GM18873 (cell line): ENCODE measurements around the gene VCAN.

Source experiments
- ATAC-seq: cut with Tn5 transposase; IDR thresholded peaks from one replicate; pipeline ENCODE4 v1.9.1; 2021; ENCODE audit warnings: mild to moderate bottlenecking, moderate library complexity, moderate number of reproducible peaks; ENCODE audit not compliant: unreplicated experiment, low FRiP score

Gene VCAN

DNA sequence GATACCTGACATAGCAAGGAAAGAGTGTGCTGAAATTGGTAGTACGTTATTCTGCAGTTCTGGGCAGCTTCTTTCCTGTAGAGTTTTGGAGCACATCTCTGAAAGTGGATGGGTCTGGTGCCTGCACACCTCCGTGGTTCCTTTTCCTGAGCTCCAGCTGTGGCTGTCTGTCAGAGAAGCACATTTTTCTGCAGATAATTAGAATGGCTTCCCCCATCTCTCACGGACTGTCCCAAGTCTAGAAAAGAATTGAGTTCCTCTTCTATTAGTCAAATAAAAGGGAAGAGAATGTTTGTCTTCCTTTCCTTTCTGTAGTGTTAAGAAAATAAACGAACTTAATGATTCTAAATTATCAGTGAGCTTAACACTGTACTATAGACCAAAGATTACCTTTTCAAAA is 55.7 kb downstream of the VCAN start:
- ATAC-seq: no peak

DNA sequence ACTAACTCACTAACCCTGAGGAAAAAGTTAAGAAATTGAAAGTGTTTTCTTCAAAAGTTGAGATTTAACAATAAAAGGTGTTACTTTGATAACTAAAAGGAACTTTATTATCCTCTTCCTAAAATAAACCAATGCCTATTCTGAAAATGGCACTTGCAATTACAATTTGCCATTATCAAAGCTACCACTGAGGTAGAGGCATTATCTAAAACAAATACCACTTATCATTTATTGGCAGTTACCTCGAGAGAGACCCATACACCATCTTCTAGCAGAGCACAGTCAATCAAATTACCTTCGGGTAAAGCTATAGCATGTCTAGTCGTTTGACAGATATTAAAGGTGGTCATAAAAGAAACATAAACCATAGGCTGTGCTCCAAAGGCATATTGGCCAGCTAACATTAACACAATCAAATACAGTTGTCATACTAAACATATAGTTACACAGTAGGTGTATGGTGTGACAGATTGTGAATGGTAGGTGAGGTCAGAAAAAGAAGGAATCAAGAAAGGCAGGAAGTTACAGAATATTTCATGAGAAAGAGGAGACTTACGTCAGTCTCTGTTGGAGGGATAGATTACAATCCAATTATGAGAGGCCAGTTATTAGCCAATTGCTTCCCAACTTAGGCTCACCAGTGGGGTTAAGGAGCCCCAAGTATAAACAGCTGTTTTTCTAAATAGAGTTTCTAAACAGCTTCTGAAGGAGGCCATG is 56.3 kb downstream of the VCAN start:
- no peak for ATAC-seq

DNA sequence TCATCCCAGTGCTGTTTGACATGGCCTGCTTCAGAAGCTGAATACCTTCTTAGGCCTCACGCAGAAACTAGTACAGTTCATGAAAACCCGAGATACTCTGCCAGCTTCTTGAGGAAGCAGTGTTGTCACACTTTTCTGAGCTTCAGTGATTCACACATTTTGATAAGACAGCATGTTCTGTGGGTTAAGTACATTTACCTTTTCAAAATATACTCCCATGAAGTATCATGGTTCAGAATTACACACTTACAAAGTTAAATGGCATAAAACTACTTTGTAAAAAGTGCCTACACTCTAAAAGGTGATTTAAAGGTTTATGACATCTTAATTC is 56.9 kb downstream of the VCAN start:
- ATAC-seq: no peak

DNA sequence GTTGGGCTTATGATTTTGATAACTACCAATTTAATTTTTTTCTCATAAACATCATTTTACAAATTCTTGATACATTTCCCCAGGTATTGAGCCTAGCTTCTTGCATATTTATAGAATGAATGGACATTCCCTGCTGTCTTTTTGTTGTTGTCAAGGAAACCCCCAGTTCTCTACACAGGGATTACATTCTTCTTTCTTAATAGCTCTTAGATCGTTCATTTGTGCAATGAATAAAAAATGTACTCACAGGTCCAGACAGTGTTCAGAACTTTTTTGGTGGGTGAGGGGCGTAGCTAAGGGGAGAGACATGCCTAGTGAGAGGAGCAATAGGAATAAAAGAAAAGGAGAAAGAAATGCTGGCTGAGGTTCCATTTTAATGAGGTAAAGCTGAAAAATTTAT is 58.6 kb downstream of the VCAN start:
- no peak for ATAC-seq

DNA sequence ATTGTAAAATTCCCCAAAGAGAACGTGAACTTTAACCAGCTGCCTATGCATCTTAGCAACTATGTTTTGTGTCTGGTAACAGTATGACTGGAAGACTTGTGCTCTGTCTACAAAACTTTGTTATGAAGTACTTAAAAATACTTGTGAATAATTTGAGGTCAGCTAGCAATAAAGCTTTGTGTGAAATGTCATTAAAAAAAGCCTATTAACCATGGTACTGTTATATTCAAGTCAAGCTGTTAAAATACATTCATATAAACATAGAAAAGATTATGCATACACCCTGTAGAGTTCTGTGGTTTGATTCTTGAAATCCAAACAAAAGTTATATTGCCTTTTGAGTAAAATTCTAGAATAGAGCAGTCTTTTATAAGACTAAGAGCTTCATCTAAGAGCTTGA is 60.1 kb downstream of the VCAN start:
- ATAC-seq: no peak

DNA sequence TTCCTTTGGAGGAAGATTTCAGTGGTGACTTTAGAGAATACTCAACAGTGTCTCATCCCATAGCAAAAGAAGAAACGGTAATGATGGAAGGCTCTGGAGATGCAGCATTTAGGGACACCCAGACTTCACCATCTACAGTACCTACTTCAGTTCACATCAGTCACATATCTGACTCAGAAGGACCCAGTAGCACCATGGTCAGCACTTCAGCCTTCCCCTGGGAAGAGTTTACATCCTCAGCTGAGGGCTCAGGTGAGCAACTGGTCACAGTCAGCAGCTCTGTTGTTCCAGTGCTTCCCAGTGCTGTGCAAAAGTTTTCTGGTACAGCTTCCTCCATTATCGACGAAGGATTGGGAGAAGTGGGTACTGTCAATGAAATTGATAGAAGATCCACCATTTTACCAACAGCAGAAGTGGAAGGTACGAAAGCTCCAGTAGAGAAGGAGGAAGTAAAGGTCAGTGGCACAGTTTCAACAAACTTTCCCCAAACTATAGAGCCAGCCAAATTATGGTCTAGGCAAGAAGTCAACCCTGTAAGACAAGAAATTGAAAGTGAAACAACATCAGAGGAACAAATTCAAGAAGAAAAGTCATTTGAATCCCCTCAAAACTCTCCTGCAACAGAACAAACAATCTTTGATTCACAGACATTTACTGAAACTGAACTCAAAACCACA is 67.4 kb downstream of the VCAN start:
- peak; percentile 75 for ATAC-seq

DNA sequence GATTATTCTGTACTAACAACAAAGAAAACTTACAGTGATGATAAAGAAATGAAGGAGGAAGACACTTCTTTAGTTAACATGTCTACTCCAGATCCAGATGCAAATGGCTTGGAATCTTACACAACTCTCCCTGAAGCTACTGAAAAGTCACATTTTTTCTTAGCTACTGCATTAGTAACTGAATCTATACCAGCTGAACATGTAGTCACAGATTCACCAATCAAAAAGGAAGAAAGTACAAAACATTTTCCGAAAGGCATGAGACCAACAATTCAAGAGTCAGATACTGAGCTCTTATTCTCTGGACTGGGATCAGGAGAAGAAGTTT is 67.9 kb downstream of the VCAN start:
- ATAC-seq: no peak

DNA sequence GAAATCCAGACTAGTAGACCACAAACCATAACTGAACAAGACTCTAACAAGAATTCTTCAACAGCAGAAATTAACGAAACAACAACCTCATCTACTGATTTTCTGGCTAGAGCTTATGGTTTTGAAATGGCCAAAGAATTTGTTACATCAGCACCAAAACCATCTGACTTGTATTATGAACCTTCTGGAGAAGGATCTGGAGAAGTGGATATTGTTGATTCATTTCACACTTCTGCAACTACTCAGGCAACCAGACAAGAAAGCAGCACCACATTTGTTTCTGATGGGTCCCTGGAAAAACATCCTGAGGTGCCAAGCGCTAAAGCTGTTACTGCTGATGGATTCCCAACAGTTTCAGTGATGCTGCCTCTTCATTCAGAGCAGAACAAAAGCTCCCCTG is 68.6 kb downstream of the VCAN start:
- ATAC-seq: no peak

DNA sequence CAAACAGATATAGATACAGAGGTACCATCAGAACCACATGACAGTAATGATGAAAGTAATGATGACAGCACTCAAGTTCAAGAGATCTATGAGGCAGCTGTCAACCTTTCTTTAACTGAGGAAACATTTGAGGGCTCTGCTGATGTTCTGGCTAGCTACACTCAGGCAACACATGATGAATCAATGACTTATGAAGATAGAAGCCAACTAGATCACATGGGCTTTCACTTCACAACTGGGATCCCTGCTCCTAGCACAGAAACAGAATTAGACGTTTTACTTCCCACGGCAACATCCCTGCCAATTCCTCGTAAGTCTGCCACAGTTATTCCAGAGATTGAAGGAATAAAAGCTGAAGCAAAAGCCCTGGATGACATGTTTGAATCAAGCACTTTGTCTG is 69.2 kb downstream of the VCAN start:
- ATAC-seq: no peak

DNA sequence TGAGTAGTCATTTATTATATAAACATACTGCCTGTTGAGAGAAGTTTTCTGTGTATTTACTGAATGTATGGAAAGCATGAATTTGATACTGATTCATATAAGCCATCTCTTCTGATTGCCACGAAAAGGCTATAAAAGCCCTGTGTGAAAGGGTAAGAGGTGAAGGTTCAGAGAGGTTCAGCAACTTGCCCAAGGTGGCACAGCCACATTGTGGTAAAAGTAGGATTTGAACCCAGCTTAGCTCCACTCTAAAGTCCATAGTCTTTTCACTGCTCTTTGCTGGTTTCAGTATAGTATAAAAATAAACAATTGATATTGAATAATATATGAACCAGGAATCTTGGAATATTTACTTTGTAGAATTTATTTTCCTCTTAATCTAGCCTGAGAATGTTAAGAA is 71.3 kb downstream of the VCAN start:
- no peak for ATAC-seq

DNA sequence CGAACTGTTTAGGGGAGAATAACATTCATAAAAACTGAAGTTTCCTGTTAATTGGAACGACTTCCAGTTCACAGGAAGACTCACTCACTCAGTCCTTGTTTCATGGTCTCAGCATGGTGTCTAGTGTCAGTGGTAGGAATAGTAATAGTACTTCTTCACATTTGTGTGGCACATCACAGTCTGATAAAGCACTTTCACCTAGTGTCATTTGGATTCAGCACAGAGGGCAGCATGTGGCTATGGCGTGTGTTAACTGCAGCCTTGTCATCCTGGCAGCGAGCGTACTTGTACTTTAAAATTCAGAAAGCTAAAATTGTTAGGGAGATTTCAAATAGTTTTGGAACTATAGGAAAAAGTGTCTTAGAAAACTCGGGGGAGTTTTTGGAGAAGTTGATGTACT is 72.4 kb downstream of the VCAN start:
- no peak for ATAC-seq

DNA sequence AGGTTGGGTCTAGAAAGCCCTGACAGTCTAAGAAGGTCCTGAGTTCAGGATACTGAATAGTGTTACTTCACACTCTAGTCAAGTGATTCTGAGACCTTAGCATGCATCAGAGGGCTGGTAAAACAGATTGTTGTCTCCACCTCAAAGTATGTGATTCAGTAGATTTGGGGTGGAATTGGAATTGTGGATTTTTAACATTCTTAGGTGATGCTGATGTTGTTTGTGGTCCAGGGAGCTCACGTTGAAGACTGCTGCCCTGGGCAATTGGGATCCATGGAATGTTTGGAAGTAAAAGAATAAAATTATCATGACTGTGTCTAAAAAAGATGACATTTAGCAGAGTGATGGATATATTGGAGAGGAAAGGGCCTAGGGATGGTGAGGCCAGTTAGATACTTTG is 75.6 kb downstream of the VCAN start:
- no peak for ATAC-seq

DNA sequence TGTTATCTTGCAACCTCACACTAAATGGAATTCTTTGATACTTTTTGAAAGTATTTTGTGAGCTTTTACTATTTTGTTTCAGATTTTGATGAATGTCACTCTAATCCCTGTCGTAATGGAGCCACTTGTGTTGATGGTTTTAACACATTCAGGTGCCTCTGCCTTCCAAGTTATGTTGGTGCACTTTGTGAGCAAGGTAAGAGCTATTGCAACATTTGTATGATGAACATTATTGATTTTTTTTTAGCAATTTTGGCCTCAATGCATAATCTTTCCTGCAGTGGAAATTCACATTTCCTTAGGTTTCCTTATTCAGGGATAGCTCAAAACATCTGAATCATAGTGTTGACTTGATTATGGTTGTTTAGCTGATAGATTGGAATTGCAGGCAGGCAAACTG is 76.3 kb downstream of the VCAN start:
- no peak for ATAC-seq

DNA sequence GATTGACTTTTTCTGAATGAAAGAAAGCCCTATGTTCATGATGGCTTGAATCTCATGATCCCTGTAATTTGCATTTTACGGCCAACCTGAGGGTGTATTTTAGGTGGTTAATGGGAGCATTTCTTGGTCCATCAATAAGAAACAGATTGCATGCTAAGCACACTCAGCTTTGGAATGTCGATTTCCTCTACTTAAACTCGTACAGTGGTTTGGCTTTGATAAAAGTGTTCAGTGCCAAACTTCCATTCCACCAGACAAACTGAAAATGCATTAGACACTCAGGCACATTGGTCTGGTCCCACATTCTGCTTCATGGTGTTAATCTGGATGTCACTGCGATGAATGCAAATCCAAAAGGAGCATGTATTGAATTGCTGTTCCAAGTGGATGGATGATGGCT is 77.0 kb downstream of the VCAN start:
- ATAC-seq: no peak

DNA sequence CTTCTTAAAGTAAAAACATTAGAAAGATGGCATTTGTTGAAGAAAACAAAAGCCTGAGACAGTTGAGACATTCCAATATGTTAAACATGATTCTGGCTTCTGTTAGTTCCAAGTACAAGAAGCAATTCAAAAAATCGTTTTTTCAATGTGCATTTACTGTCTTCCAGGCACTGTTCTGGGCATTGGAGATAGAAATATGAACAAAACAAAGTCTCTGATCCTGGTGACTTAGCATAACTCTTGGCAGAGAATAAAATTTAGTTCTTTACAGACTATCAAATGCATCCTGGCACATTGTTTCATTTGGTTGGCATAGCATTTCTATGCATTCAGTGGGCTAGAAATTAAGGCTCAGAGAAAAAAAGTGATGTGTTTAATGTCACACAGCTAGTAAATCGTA is 77.5 kb downstream of the VCAN start:
- no peak for ATAC-seq

DNA sequence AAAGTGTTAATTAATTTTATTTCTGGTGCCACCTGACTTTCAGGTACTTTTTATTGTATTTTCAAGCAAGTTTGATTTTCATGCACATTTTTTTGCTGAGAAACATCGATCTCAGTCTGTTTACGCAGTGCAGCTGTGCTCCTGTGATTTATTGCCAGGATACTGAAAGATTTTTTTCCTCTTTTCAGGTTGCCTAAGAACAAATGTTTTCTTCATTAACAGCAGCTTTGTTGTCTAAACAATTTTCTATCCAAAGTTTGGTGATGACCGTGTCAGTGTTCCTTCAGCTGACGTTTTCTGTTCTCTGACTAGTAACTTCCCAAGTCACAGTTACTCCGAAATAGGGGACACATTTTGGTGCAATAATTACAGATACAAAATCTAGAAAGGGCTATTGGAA is 78.1 kb downstream of the VCAN start:
- no peak for ATAC-seq

DNA sequence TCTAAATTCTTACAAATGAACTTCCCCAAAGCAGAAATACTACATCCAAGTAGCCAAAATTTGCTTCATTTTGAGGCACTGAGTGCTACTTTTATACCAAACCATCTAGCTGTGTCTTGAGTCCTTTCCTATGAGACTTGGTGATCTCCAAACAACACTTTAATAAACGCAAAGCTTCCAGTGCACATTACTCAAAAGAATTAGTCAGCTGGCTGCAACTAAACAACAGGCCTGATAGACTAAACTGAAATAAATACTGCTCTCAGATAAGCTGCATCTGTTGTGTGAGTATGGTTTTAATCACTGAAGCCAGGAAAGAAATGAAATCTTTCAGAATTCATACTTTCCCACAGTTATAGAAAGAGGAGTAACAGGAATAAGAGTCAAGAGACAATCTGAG is 80.3 kb downstream of the VCAN start:
- no peak for ATAC-seq

DNA sequence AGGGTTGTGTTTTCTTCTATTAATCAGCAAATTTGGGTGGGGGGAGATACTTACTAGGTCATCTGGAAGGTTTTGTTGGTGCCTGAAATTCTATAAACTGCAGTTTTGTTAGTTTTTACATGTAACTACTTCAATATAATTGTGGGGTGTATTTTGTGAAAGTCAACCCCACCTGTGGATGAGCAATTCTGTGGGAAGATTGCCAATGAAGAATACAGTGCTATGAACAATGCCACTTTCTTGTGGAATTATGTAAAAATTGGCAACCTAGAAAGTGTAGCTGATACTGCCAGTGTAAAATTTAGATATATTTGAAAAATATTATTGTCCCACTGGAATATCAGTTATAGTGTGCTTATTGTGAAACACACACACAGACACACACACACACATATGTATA is 80.7 kb downstream of the VCAN start:
- ATAC-seq: no peak

DNA sequence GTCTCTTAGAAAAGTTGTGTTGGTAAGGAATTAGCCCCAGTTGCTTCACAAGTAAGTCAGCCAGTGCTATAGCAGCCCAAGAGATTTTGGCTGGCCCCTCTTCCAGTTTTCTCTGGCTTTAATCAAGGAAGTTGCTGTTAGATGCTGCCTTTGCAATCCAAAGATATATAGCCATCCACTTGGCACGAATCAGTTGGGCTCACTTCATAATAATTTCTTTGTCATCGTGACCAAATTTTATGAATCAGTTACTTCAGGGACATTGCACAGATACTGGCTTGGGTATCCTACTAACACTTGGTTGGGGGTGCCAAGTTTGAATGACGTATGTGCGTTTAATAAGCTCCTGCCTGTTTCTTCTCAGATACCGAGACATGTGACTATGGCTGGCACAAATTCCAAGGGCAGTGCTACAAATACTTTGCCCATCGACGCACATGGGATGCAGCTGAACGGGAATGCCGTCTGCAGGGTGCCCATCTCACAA is 81.5 kb downstream of the VCAN start:
- no peak for ATAC-seq

DNA sequence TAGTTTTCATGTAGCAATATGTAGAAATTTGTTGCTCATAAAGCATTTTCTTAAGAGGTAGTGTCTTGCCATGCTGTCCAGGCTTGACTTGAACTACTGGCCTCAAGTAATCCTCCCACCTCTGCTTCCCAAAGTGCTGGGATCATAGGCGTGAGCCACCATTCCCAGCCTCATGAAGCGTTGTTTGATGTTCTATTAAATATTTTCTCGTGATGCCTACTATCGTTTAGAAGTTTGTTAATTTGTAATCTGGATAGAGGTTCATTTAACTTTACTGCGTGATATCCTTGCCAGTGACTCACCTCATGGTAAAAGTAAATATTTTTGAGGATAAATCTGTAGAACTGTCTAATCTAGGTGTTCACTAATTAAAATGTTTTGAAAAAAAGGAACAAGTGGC is 82.6 kb downstream of the VCAN start:
- no peak for ATAC-seq

DNA sequence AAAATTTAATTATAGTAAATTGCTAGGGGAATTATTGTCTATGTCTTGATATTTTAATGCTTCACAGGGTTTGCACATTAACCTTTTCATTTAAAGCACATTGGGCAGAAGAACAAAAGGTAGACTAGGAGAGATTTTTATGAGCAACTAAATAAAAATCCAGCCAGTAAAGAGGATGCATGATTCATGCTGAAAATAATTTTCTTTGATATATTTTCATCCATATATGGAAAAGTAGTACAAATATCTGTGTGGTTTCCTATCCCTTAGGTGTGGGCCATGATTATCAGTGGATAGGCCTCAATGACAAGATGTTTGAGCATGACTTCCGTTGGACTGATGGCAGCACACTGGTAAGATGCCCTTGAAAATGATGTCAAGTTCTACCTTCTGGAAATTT is 83.1 kb downstream of the VCAN start:
- no peak for ATAC-seq

DNA sequence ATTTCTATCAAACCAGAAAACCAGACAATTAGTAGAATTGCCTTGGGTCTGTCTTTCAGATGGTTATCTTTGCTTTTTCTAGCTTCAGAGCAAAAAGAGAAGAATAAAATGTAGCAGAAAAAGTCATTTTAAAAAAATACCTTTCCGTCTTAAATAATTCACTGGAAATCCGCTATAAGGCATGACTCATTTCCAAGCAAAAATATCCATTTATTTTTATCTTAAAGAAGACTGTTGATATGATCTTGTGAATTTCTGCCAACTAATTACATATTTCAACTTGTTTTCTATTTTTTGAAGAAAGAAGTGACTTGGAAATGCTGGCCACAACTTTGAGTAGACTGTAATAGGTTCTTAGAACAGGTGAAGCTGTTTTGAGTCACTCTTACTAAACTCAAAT is 83.7 kb downstream of the VCAN start:
- ATAC-seq: no peak

DNA sequence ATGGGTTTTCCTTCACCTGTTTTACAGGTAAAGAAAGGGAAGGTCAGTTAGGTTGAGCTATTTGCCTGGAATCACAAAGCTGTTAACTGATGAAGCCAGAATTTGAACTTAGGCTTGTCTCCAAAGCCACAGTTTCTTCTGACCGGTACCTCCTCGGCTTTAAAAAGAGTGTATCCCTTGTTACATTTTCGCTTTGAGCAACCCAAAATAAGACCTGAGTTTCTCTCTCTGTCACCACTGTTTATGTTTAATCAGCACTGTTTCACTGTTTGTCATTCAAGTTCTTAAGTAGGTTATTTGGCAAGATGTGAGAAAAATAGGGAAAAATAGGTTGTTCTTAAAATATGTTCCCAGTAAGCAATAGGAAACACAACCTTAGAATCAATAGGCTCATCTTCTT is 84.6 kb downstream of the VCAN start:
- peak; percentile 79 for ATAC-seq
